Measurements from ENCODE around the gene TMED5. TPM values are rescaled to one million over a fixed set of nuclear protein-coding genes. Genes with fewer than 3 reads are reported as not detected.

The TMED5 gene
- total RNA-seq, 2 donors from 2014 or later = 80.4 to 81.2 TPM

GRCh38 chr1:93199150-93199549 is 18.9 kb upstream of the TMED5 start:
- H3K9me3 ChIP-seq = no peaks in the 10 kb centered on the region
- H3K36me3 ChIP-seq = no peaks in the 10 kb centered on the region
- no peak for TF ChIP-seq CTCF (IDR thresholded peaks at IDR 0.05)
- H3K4me3 ChIP-seq = no peak overlapping the region
- no peak overlapping the region for H3K27ac ChIP-seq
- DNase-seq (ENCODE audit: low spot score) = no peak
- no peaks in the 10 kb centered on the region for H3K4me1 ChIP-seq
- H3K27me3 ChIP-seq = no peaks in the 10 kb centered on the region

GRCh38 chr1:93196591-93196990 is 16.4 kb upstream of the TMED5 start:
- Histone ChIP-seq H3K4me3 (no peak overlapping the region), H3K4me1 (no peaks in the 10 kb centered on the region), H3K27me3 (no peaks in the 10 kb centered on the region), H3K9me3 (no peaks in the 10 kb centered on the region), H3K27ac (no peak overlapping the region), H3K36me3 (no peaks in the 10 kb centered on the region)
- no peak for DNase-seq (ENCODE audit: low spot score)
- TF ChIP-seq CTCF (IDR thresholded peaks at IDR 0.05) = no peak

DNA sequence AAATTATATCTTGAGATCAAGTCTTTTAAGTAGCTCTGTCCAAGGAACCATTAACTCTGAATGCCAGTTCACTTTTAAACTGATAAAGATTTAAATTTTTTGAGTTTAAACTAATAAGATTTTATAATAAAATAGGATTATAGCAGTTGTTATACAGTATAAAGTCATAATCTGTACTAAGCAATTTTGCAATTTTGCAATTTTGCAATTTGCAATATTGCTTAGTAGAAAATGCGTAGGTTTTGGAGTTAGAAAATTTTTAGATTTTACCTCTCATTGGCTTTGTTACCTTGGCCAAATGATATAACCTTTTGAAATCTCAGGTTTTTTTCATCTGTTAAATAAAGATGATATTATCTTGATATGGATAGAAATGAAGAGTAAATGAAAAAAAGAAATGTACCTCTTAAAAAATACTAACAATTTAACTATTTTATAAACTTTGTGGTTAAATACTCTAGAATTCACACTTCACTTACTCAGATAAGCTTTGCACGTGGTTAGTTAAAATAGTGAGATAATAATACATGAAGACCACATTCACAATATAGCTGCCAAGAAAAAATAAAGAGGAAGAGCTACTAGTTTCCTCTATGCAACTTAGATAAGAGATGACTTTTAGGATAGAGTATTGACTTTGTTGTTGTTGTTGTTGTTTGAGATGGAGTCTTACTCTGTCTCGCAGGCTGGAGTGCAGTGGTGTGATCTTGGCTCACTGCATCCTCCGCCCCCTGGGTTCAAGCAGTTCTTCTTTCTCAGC is 14.2 kb upstream of the TMED5 start:
- Histone ChIP-seq H3K36me3 (no peaks in the 10 kb centered on the region), H3K27ac (no peak overlapping the region), H3K4me3 (no peak overlapping the region), H3K4me1 (no peaks in the 10 kb centered on the region), H3K9me3 (no peaks in the 10 kb centered on the region), H3K27me3 (no peaks in the 10 kb centered on the region)
- no peak for DNase-seq (ENCODE audit: low spot score)
- TF ChIP-seq CTCF (IDR thresholded peaks at IDR 0.05) = no peak

DNA sequence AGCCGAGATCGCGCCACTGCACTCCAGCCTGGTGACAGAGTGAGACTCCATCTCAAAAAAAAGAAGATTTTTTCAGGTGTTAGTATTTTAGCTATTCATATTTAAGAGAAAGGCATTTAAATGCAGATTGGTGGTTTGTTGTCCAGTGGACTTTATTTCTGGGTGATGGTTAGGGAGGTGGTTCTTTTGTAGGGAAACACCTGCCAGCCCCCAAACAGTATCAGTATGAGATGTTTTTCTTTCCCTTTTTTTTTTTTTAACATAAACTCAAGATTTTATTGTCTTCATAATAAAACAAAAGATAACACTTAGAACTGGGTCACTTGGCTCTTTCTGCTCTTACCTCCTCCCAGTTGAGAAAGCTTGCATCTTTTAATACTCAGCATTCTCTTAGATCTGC is 10.2 kb upstream of the TMED5 start:
- no peak for TF ChIP-seq CTCF (IDR thresholded peaks at IDR 0.05)
- H3K4me1 ChIP-seq = no peaks in the 10 kb centered on the region
- H3K27ac ChIP-seq = no peak overlapping the region
- no peak overlapping the region for H3K4me3 ChIP-seq
- H3K36me3 ChIP-seq = no peaks in the 10 kb centered on the region
- no peaks in the 10 kb centered on the region for H3K27me3 ChIP-seq
- no peak for DNase-seq (ENCODE audit: low spot score)
- H3K9me3 ChIP-seq = no peaks in the 10 kb centered on the region

DNA sequence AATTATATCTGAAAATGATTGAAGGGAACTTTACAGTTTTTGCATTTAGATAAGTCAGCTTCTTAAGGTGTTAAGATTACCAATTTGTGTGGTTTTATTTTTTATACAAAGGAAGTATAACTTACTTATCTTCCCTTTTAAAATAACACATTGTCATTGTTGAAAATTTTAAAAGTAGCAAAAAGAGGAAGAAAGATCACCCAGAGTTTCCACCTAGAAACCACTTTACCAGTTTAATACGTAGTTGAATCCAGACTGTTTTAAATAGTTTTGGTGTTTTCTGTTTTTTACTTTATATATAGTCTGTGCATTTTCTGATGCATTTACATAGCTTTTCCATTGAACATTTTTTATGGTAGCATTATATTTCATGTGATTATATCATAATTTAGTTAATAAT is 6.5 kb upstream of the TMED5 start:
- Histone ChIP-seq H3K36me3 (no peaks in the 10 kb centered on the region), H3K4me3 (no peak overlapping the region), H3K9me3 (no peaks in the 10 kb centered on the region), H3K27me3 (no peaks in the 10 kb centered on the region), H3K27ac (no peak overlapping the region), H3K4me1 (peaks cover 0 to under 1% of the 10 kb centered on the region in 2 donors)
- no peak for TF ChIP-seq CTCF (IDR thresholded peaks at IDR 0.05)
- no peak for DNase-seq (ENCODE audit: low spot score)

Measured in right atrium auricular region (tissue), 2 donors.